Pancreas (tissue), 10 donors: ENCODE data around the gene ICAM2. TPM values are rescaled to one million over a fixed set of nuclear protein-coding genes. Genes with fewer than 3 reads are reported as not detected.
A peak's percentile ranks its signal among the peaks of the same experiment; 100 is the strongest.

ENCODE experiments used
- ATAC-seq, 4 donors: fragments of 200-7000 bp; cut with Tn5 transposase; one replicate each; pipeline versions ENCODE4 v1.8.0 to v1.9.1; 2020; ENCODE audit warnings: mild to moderate bottlenecking in 4 of 4, moderate library complexity in 4 of 4
- DNase-seq, 6 donors: peaks; one replicate each; pipeline ENCODE4 v3.0.0-alpha.2; 2020
- FAIRE-seq: peaks from 2 replicates; lab custom pipeline; 2012; peaks lifted over from hg19 to GRCh38; lab: Jason Lieb, UNC
- H3K27ac ChIP-seq, 4 donors: fragments of 200-600 bp; sonication (generic); 1 replicate in 3 of 4; 2 replicates in 1 of 4; pipeline versions ENCODE4 v1.5.0 to v1.8.0; 2020
- H3K27me3 ChIP-seq, 4 donors: fragments of 200-600 bp; one replicate each; pipeline ENCODE4 v1.8.0; 2021
- H3K36me3 ChIP-seq, 3 donors: fragments of 200-600 bp; sonication (generic) in 1 of 3; one replicate each; pipeline versions ENCODE4 v1.5.0 to v1.8.0; 2020 to 2021
- H3K4me1 ChIP-seq, 3 donors: fragments of 200-600 bp; one replicate each; pipeline ENCODE4 v1.8.0; 2021
- H3K4me3 ChIP-seq, 4 donors: fragments of 200-600 bp; sonication (generic) in 2 of 4; one replicate each; pipeline versions ENCODE4 v1.5.0 to v1.8.0; 2020 to 2021
- H3K9me3 ChIP-seq, 4 donors: fragments of 200-600 bp; one replicate each; pipeline ENCODE4 v1.8.0; 2021
- CTCF ChIP-seq, 4 donors: fragments of 200-600 bp; sonication (generic) in 3 of 4; IDR thresholded peaks; one replicate each; pipeline versions ENCODE4 v1.5.0 to v1.8.0; 2021; ENCODE audit warnings: antibody characterized with exemption in 4 of 4
- WGBS, 2 donors: extraction: QIAGEN DNeasy Blood & Tissue Kit; methylation state at CpG; one replicate each; pipeline ENCODE4 v1.1.7; 2013; 5-methylcytosine and 5-hydroxymethylcytosine counted together
- intact Hi-C, 3 donors: fragments of 100-400 bp; cut with DNase I; formaldehyde crosslinking; loops; one replicate each; pipeline versions ENCODE4 v1.11.1 to v1.14.2; 2022
- polyA plus RNA-seq, 2 donors: library from polyadenylated mRNA; stranded (reverse); fragments of 200-250 nt; gene quantifications; one replicate each; pipeline ENCODE4 v1.2.3, GENCODE V29; 2013
- total RNA-seq, 6 donors: library from RNA; stranded (reverse); fragmentation: NEBNext Ultra II Directional in 4 of 6; extraction: Animal tissue kit (Norgen Biotek cat#: 25700) in 4 of 6; gene quantifications; one replicate each; pipeline versions ENCODE4 v1.2.1 to v1.2.4, GENCODE V29; 2021 to 2023
- donor health status: healthy with polysubstance abuse.
- donor health status: DM: no; HTN: no; CAD: no; lungs with moderate emphysema.
- donor health status: DM: no; HTN: no; CAD: no.
- donor health status: control.
- donor health status: control.
- donor health status: Bipolar disorder and iron deficiency.
- donor health status: DM: yes; HTN: yes; CAD: no.
- donor health status: DM: no; HTN: no; CAD: no.
- donor health status: DM: no; HTN: no; CAD: no.
- donor health status: DM: yes; HTN: yes; CAD: no.

Gene ICAM2
- total and polyA plus RNA-seq, 8 donors = 4.9 to 19.1 (median 7.4) TPM

- Histone ChIP-seq H3K36me3 (no peaks in the 10 kb centered on the region), H3K27me3 (no peaks in the 10 kb centered on the region), H3K9me3 (no peaks in the 10 kb centered on the region), H3K4me1 (peaks cover 0 to 4% (median 0%) of the 10 kb centered on the region in 3 donors), H3K27ac (no peak overlapping the region), H3K4me3 (peak overlapping the region in 3 of 4 donors; percentile 46 to 61 (median 55))
- FAIRE-seq = no peak
- intact Hi-C loops = no loop called here
- TF ChIP-seq CTCF (IDR thresholded peaks at IDR 0.05) = no peak
- WGBS, 2 donors = 22 to 28% methylated on average over 19 of the region's 19 CpGs
- peak; percentile 20 to 39 (median 34) for ATAC-seq
- DNase-seq = peak in 1 of 6 donors; percentile 46
Measured at GRCh38 chr17:63997341-63998048, 22.9 kb downstream of the ICAM2 start.

DNA sequence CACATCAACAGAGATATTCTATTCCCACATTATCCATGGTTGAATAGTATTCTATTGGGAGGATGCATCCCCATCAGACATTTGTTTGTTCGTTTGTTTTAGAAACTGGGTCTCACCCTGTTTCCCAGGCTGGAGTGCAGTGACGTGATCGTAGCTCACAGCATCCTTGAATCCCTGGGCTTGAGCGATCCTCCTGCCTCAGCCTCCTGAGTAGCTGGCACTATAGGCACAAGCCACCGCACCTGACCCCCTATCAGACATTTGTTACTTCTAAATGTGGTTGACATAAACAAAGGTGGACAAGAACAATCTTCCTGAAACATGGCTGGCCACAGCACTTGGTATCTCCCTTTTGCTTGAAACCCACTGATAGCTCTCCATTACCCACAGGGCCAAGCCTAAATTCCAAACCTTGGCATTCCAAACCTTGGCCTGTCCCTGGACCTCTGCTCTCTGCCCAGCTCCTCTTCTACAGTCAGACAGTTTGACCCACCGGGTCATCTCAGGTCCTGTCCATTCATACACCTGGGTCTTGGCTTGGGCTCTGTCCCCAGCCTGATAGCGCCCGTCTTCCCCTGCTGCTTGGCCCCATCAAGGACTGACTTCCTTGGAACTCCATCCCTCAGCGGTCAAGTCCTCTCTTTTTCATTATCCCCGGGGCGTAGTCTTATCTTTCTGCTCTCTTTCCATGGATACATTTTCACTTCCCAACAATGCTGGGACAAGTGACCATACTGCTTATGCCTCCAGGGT lies 23.8 kb downstream of the ICAM2 start:
- intact Hi-C loops = no loop called here
- H3K4me3 ChIP-seq = no peak overlapping the region
- H3K36me3 ChIP-seq = no peaks in the 10 kb centered on the region
- no peak overlapping the region for H3K27ac ChIP-seq
- H3K4me1 ChIP-seq = peaks cover 0 to 4% (median 0%) of the 10 kb centered on the region in 3 donors
- ATAC-seq (no peak), DNase-seq (peak in 1 of 6 donors; percentile 39), FAIRE-seq (no peak)
- H3K27me3 ChIP-seq = no peaks in the 10 kb centered on the region
- 88 to 91% methylated on average over 11 of the region's 11 CpGs for WGBS, 2 donors
- H3K9me3 ChIP-seq = no peaks in the 10 kb centered on the region
- TF ChIP-seq CTCF (IDR thresholded peaks at IDR 0.05) = no peak

- ATAC-seq (no peak), FAIRE-seq (no peak), DNase-seq (peak in 1 of 6 donors; percentile 39)
- no peak for TF ChIP-seq CTCF (IDR thresholded peaks at IDR 0.05)
- no peak overlapping the region for H3K27ac ChIP-seq
- no peaks in the 10 kb centered on the region for H3K27me3 ChIP-seq
- H3K4me3 ChIP-seq = no peak overlapping the region
- no peaks in the 10 kb centered on the region for H3K9me3 ChIP-seq
- intact Hi-C loops = no loop called here
- peaks cover 0 to 4% (median 0%) of the 10 kb centered on the region in 3 donors for H3K4me1 ChIP-seq
- 84 to 86% methylated on average over 5 of the region's 5 CpGs for WGBS, 2 donors
- no peaks in the 10 kb centered on the region for H3K36me3 ChIP-seq
Measured at GRCh38 chr17:63995626-63996025, 24.8 kb downstream of the ICAM2 start.

DNA sequence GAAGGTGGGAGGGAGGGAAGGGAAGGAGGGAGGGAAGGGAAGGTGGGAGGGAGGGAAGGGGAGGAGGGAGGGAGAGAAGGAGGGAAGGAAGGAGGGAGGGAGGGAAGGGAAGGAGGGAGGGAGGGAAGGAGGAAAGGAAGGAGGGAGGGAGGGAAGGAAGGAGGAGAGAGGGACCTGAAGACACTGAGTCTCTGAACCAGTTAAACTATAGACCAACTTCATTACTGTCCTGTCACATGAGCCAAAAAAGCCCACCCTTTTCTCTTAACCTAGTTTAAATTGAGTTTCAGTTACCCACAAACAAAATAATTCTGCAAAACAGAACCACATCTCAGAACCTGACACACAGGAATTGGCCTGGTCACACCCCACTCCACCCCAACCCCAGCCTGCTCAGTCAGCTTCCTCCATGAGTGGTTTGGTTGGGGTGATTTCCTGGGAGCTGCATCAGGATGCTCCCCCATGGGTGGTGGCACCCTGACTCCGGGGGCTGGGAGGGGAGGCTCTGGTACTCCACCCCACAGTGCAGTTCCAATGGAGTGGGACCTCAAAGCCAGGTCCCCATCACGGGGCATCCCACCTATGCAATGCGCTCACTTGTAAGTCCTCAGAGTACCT lies 27.0 kb downstream of the ICAM2 start:
- H3K27me3 ChIP-seq = no peaks in the 10 kb centered on the region
- no peaks in the 10 kb centered on the region for H3K36me3 ChIP-seq
- ATAC-seq (no peak), DNase-seq (peak in 1 of 6 donors; percentile 23), FAIRE-seq (no peak)
- WGBS, 2 donors = 65 to 82% methylated on average over 3 of the region's 3 CpGs
- H3K4me1 ChIP-seq = peaks cover 0 to 4% (median 0%) of the 10 kb centered on the region in 3 donors
- TF ChIP-seq CTCF (IDR thresholded peaks at IDR 0.05) = no peak
- intact Hi-C loops = no loop called here
- H3K4me3 ChIP-seq = no peak overlapping the region
- H3K9me3 ChIP-seq = no peaks in the 10 kb centered on the region
- no peak overlapping the region for H3K27ac ChIP-seq
